ENCODE results near the gene MAU2. TPM values are rescaled to one million over a fixed set of nuclear protein-coding genes. Genes with fewer than 3 reads are reported as not detected.

MAU2 gene
- total and polyA plus RNA-seq, 2 experiments from 2014 or later, result 18.9 to 62.2 TPM

DNA sequence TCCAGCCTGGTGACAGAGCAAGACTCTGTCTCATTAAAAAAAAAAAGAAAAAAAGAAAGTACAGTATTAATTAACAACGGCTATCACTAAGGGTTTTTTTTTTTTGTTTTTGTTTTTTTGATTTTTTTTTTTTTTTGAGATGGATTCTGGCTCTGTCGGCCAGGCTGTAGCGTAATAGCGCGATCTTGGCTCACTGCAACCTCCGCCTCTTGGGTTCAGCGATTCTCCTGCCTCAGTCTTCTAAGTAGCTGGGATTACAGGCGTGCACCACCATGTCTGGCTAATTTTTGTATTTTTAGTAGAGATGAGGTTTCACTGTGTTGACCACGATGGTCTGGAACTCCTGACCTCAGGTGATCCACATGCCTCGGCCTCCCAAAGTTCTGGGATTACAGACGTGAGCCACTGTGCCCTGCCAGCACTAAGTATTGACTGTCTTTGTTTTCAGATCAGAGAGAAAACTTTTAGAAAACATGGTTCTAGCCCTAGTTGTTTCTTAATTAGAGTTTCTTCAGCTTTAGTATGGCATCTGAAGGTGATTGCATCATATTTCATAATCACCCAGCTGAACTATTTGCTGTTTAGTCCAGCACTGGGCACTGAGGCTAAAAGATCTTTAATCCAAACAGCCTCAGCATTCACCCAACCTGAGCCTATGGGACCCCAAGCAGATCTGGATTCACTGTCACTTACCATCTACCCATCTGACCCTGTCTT is 82.2 kb downstream of the MAU2 start (continued):
- TF ChIP-seq, protein P1, sequence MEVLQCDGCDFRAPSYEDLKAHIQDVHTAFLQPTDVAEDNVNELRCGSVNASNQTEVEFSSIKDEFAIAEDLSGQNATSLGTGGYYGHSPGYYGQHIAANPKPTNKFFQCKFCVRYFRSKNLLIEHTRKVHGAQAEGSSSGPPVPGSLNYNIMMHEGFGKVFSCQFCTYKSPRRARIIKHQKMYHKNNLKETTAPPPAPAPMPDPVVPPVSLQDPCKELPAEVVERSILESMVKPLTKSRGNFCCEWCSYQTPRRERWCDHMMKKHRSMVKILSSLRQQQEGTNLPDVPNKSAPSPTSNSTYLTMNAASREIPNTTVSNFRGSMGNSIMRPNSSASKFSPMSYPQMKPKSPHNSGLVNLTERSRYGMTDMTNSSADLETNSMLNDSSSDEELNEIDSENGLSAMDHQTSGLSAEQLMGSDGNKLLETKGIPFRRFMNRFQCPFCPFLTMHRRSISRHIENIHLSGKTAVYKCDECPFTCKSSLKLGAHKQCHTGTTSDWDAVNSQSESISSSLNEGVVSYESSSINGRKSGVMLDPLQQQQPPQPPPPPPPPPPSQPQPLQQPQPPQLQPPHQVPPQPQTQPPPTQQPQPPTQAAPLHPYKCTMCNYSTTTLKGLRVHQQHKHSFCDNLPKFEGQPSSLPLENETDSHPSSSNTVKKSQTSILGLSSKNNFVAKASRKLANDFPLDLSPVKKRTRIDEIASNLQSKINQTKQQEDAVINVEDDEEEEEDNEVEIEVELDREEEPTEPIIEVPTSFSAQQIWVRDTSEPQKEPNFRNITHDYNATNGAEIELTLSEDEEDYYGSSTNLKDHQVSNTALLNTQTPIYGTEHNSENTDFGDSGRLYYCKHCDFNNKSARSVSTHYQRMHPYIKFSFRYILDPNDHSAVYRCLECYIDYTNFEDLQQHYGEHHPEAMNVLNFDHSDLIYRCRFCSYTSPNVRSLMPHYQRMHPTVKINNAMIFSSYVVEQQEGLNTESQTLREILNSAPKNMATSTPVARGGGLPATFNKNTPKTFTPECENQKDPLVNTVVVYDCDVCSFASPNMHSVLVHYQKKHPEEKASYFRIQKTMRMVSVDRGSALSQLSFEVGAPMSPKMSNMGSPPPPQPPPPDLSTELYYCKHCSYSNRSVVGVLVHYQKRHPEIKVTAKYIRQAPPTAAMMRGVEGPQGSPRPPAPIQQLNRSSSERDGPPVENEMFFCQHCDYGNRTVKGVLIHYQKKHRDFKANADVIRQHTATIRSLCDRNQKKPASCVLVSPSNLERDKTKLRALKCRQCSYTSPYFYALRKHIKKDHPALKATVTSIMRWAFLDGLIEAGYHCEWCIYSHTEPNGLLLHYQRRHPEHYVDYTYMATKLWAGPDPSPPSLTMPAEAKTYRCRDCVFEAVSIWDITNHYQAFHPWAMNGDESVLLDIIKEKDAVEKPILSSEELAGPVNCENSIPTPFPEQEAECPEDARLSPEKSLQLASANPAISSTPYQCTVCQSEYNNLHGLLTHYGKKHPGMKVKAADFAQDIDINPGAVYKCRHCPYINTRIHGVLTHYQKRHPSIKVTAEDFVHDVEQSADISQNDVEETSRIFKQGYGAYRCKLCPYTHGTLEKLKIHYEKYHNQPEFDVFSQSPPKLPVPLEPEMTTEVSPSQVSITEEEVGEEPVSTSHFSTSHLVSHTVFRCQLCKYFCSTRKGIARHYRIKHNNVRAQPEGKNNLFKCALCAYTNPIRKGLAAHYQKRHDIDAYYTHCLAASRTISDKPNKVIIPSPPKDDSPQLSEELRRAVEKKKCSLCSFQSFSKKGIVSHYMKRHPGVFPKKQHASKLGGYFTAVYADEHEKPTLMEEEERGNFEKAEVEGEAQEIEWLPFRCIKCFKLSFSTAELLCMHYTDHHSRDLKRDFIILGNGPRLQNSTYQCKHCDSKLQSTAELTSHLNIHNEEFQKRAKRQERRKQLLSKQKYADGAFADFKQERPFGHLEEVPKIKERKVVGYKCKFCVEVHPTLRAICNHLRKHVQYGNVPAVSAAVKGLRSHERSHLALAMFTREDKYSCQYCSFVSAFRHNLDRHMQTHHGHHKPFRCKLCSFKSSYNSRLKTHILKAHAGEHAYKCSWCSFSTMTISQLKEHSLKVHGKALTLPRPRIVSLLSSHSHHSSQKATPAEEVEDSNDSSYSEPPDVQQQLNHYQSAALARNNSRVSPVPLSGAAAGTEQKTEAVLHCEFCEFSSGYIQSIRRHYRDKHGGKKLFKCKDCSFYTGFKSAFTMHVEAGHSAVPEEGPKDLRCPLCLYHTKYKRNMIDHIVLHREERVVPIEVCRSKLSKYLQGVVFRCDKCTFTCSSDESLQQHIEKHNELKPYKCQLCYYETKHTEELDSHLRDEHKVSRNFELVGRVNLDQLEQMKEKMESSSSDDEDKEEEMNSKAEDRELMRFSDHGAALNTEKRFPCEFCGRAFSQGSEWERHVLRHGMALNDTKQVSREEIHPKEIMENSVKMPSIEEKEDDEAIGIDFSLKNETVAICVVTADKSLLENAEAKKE (CRISPR knock-in tag; IDR thresholded peaks at IDR 0.05), result no peak
- TF ChIP-seq ZNF331 (CRISPR knock-in tag; IDR thresholded peaks at IDR 0.05; ENCODE audit: low read depth), result no peak
- no peak for TF ChIP-seq REST (IDR thresholded peaks at IDR 0.05; ENCODE audit: unreplicated experiment)
- no peak for TF ChIP-seq JUNB (IDR thresholded peaks at IDR 0.05; ENCODE audit: unreplicated experiment)
